Hepatocyte (in vitro differentiated cells): ENCODE data around the gene TMPRSS11F. TPM values are rescaled to one million over a fixed set of nuclear protein-coding genes. Genes with fewer than 3 reads are reported as not detected.

Experiments
- DNase-seq: peaks from one replicate; pipeline ENCODE4 v3.0.0-alpha.2; 2016; ENCODE audit warnings: low spot score
- H2AFZ ChIP-seq: fragments of 200-600 bp; sonication (generic); 2 replicates; pipeline ENCODE4 v1.6.0; 2016; ENCODE audit warnings: antibody characterized with exemption, mild to moderate bottlenecking
- H3K27ac ChIP-seq: fragments of 200-600 bp; sonication (generic); 2 replicates; pipeline ENCODE4 v1.5.1; 2016; ENCODE audit warnings: mild to moderate bottlenecking
- H3K27me3 ChIP-seq: fragments of 200-600 bp; sonication (generic); 2 replicates; pipeline ENCODE4 v1.6.1; 2016
- H3K36me3 ChIP-seq: fragments of 200-600 bp; sonication (generic); replicated peaks from 2 replicates; pipeline ENCODE4 v1.5.1; 2016; ENCODE audit warnings: low read depth; ENCODE audit not compliant: insufficient read depth
- H3K4me1 ChIP-seq: fragments of 200-600 bp; sonication (generic); 2 replicates; pipeline ENCODE4 v1.5.1; 2016; ENCODE audit warnings: mild to moderate bottlenecking, moderate library complexity; ENCODE audit not compliant: insufficient read depth
- H3K4me2 ChIP-seq: fragments of 200-600 bp; sonication (generic); 2 replicates; pipeline ENCODE4 v1.6.0; 2016
- H3K4me3 ChIP-seq: fragments of 200-600 bp; sonication (generic); 2 replicates; pipeline ENCODE4 v1.5.1; 2016; ENCODE audit warnings: mild to moderate bottlenecking
- H3K79me2 ChIP-seq: fragments of 200-600 bp; sonication (generic); 2 replicates; pipeline ENCODE4 v1.6.0; 2017; ENCODE audit warnings: mild to moderate bottlenecking
- H3K9me2 ChIP-seq: fragments of 200-600 bp; sonication (generic); replicated peaks from 2 replicates; pipeline ENCODE4 v1.6.0; 2017; ENCODE audit warnings: mild to moderate bottlenecking; ENCODE audit not compliant: insufficient read depth
- H3K9me3 ChIP-seq: fragments of 200-600 bp; sonication (generic); 2 replicates; pipeline ENCODE4 v1.5.1; 2016; ENCODE audit warnings: low read depth, mild to moderate bottlenecking
- H4K20me1 ChIP-seq: fragments of 200-600 bp; sonication (generic); 2 replicates; pipeline ENCODE4 v1.6.0; 2016; ENCODE audit warnings: mild to moderate bottlenecking; ENCODE audit not compliant: insufficient read depth, poor library complexity, severe bottlenecking
- CTCF ChIP-seq: fragments of 200-600 bp; sonication (generic); IDR thresholded peaks from 2 replicates; pipeline ENCODE4 v1.5.1; 2016; ENCODE audit warnings: antibody characterized with exemption, mild to moderate bottlenecking; ENCODE audit not compliant: poor library complexity
- EZH2 ChIP-seq: fragments of 200-600 bp; sonication (generic); IDR thresholded peaks from 2 replicates; pipeline ENCODE4 v1.6.1; 2016; ENCODE audit warnings: antibody characterized with exemption, mild to moderate bottlenecking, borderline replicate concordance
- EZH2phosphoT487 ChIP-seq: fragments of 200-600 bp; sonication (generic); IDR thresholded peaks from one replicate; pipeline ENCODE4 v1.6.1; 2018; ENCODE audit warnings: antibody characterized with exemption, mild to moderate bottlenecking, low read depth, moderate library complexity; ENCODE audit not compliant: unreplicated experiment, severe bottlenecking
- WGBS: methylation state at CpG from one replicate; pipeline ENCODE4 v1.1.6; 2016; ENCODE audit warnings: low lambda C conversion rate; ENCODE audit errors: missing lambda C conversion rate; 5-methylcytosine and 5-hydroxymethylcytosine counted together
- polyA plus RNA-seq: library from polyadenylated mRNA; unstranded; fragments of >200 nt; fragmentation: Nextera tagmentation; extraction: Ambion mirVana; gene quantifications from 2 replicates; pipeline ENCODE4 v1.2.1, GENCODE V29; 2016
- small RNA-seq: library from RNA; depleted of rRNA; stranded (forward); fragments of <200 nt; gene quantifications from one replicate; pipeline ENCODE3, GENCODE V24; 2014
- total RNA-seq: library from RNA; depleted of rRNA; stranded (reverse); fragments of >200 nt; gene quantifications from 2 replicates; pipeline ENCODE4 v1.2.3, GENCODE V29; 2014

The TMPRSS11F gene
- total and polyA plus RNA-seq, 2 experiments from 2014 or later: 0.07 TPM; not detected in 1

- H3K36me3 ChIP-seq: no peaks in the 10 kb centered on the region
- no peaks in the 10 kb centered on the region for H3K9me2 ChIP-seq
- no peak for DNase-seq
- H3K9me3 ChIP-seq: no peaks in the 10 kb centered on the region
- H3K4me3 ChIP-seq: no peak overlapping the region
- no peak overlapping the region for H2AFZ ChIP-seq
- H3K4me2 ChIP-seq: no peak overlapping the region
- TF ChIP-seq CTCF: no peak
- TF ChIP-seq EZH2: no peak
- TF ChIP-seq EZH2phosphoT487: no peak
- H3K4me1 ChIP-seq: no peaks in the 10 kb centered on the region
- no peaks in the 10 kb centered on the region for H4K20me1 ChIP-seq
- no peaks in the 10 kb centered on the region for H3K79me2 ChIP-seq
- H3K27ac ChIP-seq: no peak overlapping the region
- 64% methylated on average over 2 of the region's 2 CpGs for WGBS
- no peaks in the 10 kb centered on the region for H3K27me3 ChIP-seq
Measured at GRCh38 chr4:68021185-68021584, 108.5 kb downstream of the TMPRSS11F start.

DNA sequence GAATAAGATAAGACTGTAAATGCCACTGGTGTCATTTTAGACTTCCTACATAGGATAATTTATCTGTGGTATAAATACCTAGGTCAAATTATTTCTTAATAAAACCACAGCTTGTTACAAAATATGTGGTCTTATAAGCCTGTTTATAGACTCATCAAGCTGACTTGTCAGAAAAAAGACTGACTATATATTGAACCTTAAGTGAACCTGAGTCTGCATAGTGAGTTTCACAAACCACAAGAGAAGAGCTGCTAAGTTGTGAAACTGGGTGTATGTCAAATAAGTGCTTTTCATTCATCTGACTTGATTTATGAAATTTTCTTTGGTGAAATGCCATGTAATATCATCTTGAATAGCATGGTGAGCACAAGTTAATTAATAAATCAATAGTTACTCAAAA lies 118.0 kb downstream of the TMPRSS11F start:
- TF ChIP-seq CTCF (no peak), EZH2 (no peak), EZH2phosphoT487 (no peak)
- H2AFZ ChIP-seq: no peak overlapping the region
- H3K27ac ChIP-seq: no peak overlapping the region
- H3K4me3 ChIP-seq: no peak overlapping the region
- no peaks in the 10 kb centered on the region for H3K79me2 ChIP-seq
- no peaks in the 10 kb centered on the region for H3K9me2 ChIP-seq
- no peaks in the 10 kb centered on the region for H4K20me1 ChIP-seq
- DNase-seq: no peak
- H3K4me2 ChIP-seq: no peak overlapping the region
- H3K27me3 ChIP-seq: no peaks in the 10 kb centered on the region
- H3K36me3 ChIP-seq: no peaks in the 10 kb centered on the region
- no peaks in the 10 kb centered on the region for H3K4me1 ChIP-seq
- no peaks in the 10 kb centered on the region for H3K9me3 ChIP-seq

Small RNA genes lying within 50 kb of the gene (small RNA-seq; reads per million reads assigned to genes)
- not detected for gene RNU6-95P

Other genes starting within 250 kb of the TMPRSS11F start
- gene TMPRSS11D, start 245.9 kb downstream of the TMPRSS11F start, total RNA-seq: not detected in 2 replicates
- 0.23 TPM in 1 of 2 replicates, not detected in the other for gene TMPRSS11D, start 245.9 kb downstream of the TMPRSS11F start, polyA plus RNA-seq
- 0.08 and 0.10 TPM in 2 replicates for gene TMPRSS11A, start 166.4 kb downstream of the TMPRSS11F start, total RNA-seq
- gene TMPRSS11A, start 166.4 kb downstream of the TMPRSS11F start, polyA plus RNA-seq: 0.07 TPM in 1 of 2 replicates, not detected in the other
- 0.17 TPM in 1 of 2 replicates, not detected in the other for gene TMPRSS11B, start 115.8 kb upstream of the TMPRSS11F start, total RNA-seq
- gene TMPRSS11B, start 115.8 kb upstream of the TMPRSS11F start, polyA plus RNA-seq: not detected in 2 replicates
- 75.4 and 79.3 TPM in 2 replicates for gene YTHDC1, start 220.2 kb upstream of the TMPRSS11F start, total RNA-seq
- 45.3 and 48.6 TPM in 2 replicates for gene YTHDC1, start 220.2 kb upstream of the TMPRSS11F start, polyA plus RNA-seq